Activated effector memory CD4-positive, alpha-beta T cell treated with Interleukin-2 at 50 U/mL for 16 hours (primary cell): ENCODE data around the gene SH3RF3.
A peak's percentile ranks its signal among the peaks of the same experiment; 100 is the strongest.

ENCODE experiments used
- DNase-seq: peaks from one replicate; pipeline ENCODE4 v3.0.0-alpha.2; 2020

SH3RF3 gene

DNA sequence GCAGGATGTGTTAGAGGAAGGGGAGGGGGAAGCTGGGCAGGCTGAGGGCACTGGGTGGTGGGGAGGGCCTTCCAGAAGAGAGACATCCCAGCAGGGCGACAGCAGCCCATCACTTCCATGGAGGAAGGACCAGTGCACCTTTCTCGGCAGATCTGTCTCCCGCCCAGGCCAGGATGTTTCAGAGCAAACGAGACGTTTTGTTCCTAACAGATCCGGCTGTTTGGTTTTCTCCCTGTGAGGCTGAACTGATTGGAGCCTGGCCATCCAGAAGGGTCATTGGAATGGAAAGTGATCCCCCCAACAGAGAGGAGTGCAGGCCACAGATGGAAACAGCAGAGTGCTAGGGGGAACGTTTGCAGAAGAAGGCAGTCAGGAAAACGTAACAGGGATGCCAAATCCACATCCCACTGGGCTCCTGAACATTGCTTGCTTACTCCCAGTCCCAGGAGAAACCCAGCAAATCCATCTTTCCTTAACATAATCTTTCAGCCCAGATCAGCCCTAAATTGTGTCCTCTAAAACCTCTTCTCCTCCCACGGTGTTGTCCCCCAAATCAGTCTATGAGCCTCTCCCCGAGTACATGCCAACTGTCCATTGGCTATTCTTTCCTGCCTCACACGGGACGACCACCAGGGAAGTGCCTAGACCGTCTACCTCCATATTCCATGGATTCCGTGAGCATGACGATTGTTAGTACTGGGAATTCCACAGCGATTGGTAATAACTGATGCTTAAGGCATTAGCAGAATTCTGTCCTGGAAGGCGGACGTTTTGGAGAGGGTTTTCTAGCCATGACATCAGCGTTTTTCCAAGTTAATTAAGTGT lies 357.9 kb downstream of the SH3RF3 start:
- no peak for DNase-seq

DNA sequence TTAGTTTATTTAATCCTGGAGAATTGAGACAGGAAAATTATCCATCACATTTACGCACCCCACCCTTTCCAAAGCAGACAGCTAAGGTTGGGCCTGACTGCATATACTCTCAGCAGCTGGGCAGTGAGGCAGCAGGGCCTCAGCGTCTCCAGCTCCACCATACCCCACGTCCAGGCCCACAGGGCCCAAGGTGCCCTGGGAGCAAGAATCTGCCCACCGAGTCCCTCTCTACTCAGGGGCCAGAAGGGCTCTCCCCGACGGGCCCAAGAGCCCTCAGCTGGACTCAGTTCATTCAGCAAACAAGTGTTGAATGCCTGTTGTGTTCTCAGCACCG lies 358.5 kb downstream of the SH3RF3 start:
- no peak for DNase-seq

- no peak for DNase-seq
These were observed 359.1 kb downstream of the SH3RF3 start for GRCh38 chr2:109487871-109488655.

- no peak for DNase-seq
These were observed 360.3 kb downstream of the SH3RF3 start for GRCh38 chr2:109489296-109489695.

GRCh38 chr2:109493176-109493935 lies 364.4 kb downstream of the SH3RF3 start:
- no peak for DNase-seq

GRCh38 chr2:109494351-109494750 lies 365.3 kb downstream of the SH3RF3 start:
- DNase-seq, result no peak

GRCh38 chr2:109497463-109497862 lies 368.5 kb downstream of the SH3RF3 start:
- DNase-seq, result no peak

- no peak for DNase-seq
These were observed 369.2 kb downstream of the SH3RF3 start for GRCh38 chr2:109497911-109498870.

GRCh38 chr2:109498906-109499305 lies 369.9 kb downstream of the SH3RF3 start:
- no peak for DNase-seq

DNA sequence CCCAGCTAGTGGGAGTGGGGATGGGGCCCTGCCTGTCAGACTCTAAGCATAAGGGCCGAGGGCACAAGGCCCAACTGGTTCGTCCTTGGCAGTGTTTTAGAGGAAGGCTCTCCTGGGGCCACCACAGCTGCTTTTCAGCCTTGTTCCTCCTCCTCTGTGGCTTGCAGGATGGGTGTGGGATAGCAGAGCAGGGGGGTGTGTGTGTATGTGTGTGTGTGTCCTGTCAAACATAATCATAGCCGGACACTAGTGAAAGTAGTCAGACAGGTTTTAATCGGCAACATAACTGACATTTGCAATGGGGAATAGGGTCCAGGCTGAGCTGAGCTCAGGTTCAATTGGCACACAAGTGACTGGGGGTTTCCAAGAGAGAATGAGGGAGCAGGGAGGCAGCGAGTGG lies 370.6 kb downstream of the SH3RF3 start:
- DNase-seq, result no peak

GRCh38 chr2:109500910-109501309 lies 371.9 kb downstream of the SH3RF3 start:
- DNase-seq, result no peak

GRCh38 chr2:109501461-109501860 lies 372.5 kb downstream of the SH3RF3 start:
- no peak for DNase-seq

GRCh38 chr2:109503191-109503590 lies 374.2 kb downstream of the SH3RF3 start:
- DNase-seq, result no peak

DNA sequence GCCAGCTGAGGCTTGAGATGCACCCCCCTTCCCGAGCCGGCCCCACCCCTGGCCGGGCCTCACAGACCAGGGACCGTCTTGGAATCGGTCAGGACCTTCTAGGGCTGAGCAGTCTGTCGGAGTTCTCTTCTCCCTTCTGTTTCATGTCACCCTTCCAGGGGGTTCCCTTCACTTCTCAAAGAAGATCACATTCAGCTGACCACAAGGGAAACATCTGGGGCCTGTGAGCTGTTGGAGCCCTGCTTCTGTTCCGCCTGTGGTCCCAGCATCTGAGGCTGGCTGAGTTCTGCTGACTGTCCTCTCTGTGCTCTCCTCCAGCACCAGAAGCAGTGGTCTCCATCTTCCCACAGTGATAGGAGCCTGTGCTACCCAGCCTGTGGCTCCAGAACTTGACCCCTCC lies 378.2 kb downstream of the SH3RF3 start:
- no peak for DNase-seq

DNA sequence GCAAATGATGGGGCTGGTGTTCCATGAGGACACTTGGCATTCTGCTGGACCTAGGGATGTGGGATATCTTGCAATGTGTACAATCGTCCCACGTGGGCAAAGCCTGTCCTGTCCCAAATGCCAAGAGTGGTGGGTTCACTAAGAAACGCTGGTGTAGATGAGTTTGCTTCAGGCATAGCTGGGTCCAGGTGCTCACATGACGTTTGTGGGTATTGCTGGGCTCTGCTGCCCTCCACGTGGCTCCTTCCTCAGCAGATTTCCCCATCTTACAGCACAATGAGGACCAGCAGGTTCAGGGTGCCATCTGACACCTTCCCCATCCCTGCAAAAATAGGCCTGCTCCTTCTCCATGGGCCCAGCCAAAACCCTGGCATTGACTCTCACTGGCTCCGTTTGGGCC lies 378.8 kb downstream of the SH3RF3 start:
- DNase-seq, result no peak

- no peak for DNase-seq
These were observed 379.6 kb downstream of the SH3RF3 start for GRCh38 chr2:109508556-109508955.

DNA sequence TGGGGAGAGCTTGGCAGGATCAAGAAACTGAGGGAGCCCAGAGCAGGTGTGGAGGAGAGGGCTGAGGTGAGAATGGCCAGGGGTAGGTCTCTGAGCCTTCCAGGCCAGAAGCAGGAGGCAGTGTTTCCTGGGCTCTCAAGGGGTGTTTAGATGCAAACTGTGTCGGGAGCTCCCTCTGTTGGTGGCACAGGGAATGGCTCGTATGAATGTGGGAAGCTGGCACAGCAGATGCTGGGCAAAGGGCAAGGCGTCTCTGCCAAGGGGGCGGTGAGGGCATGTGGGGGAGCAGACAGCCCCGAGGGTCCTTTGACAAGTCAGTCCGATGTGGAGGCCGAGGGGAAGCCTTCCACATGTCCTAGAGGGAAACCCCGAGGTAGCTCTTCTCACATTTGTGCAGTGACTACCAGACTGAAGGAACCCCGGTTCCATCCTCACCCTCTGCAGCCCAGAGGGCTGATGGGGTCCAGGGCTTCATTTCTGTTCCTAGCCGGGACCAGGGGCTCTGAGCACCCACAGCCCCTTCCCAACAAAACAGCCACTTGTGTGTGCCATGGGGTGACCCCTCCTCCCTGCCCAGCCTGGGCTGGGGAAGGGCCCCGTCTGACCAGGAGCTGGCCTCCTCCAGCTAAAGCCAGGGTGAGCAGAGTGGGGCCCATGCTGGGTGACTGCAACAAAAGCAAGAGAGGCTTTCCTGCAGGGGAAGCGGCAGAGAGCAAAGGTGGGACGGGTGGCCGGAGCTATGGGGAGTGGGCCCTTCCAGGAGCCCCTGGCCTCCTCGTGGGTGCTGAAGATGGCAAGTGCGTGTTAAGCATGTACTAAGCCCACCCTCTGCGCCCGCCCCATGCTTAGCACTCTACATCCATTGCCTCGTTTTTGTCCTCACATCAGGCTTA lies 381.4 kb downstream of the SH3RF3 start:
- peak; percentile 50 for DNase-seq

DNA sequence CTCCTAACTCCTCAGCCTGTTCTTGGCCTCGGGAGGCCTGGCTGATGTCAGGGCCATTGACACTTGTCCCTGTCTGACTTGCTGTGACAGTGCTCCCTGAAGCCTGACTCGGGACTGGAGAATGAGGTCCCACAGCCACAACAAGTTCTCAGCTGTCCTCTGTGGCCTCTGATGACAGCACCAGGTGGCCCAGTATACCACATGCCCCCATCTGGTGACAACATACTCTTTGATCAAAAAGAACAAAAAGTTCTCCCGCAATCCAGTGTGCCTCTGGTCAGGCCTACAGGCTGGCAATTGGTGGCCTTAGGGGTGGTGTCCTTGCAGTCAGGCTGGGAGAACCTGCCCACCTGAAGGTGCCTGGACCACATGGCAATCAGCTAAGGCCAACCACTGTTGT lies 382.2 kb downstream of the SH3RF3 start:
- DNase-seq, result no peak

DNA sequence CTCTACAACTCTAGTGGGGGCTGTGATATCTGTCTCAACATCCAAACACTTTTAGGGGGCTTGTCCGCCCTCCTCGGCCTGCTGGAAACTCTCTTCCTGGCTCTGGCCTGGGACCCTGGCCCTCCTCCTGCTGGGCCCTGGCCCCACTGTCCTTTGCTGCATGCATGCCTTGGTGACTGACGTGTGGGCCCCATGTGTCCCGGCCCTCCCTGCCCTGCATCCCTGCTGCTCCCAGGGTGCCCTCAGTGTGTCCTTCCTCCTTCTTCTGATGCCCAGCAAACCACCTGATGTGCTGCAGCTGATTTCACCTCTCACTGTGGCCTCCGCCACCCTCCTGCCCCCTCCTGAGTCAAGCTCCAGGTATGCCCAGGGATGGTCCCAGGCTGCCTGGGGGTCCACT lies 383.1 kb downstream of the SH3RF3 start:
- no peak for DNase-seq

DNA sequence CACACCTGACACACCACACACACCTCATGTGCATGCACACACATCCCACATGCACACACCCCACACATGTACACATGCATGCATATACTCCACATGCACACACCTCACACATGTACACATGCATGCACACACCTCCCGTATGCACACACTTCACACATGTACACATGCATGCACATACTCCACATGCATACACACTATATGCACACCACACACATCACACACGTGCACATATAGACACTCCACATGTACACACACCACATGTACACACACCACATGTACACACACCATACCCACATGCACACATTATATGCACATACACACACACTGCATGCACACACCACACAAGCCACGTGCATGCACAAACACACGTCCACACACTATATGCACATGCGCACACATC lies 384.2 kb downstream of the SH3RF3 start:
- DNase-seq, result no peak
